Measurements from ENCODE around the gene ATRN. TPM values are rescaled to one million over a fixed set of nuclear protein-coding genes. Genes with fewer than 3 reads are reported as not detected.

ATRN gene
- total RNA-seq, 1 donor from 2014 or later: 30.6 TPM

GRCh38 chr20:3621111-3621510, 150.3 kb downstream of the ATRN start:
- no peak for TF ChIP-seq CTCF (IDR thresholded peaks at IDR 0.05; ENCODE audit: insufficient read depth, low read length, poor library complexity, severe bottlenecking)
- H3K36me3 ChIP-seq (ENCODE audit: control insufficient read depth, insufficient read depth, low read length): peaks cover 1% of the 10 kb centered on the region
- H3K4me3 ChIP-seq (ENCODE audit: low read depth, low read length): no peak overlapping the region
- no peaks in the 10 kb centered on the region for H3K27me3 ChIP-seq (ENCODE audit: control insufficient read depth, insufficient read depth, low read length)
- no peak for DNase-seq (ENCODE audit: low read depth)

- DNase-seq (ENCODE audit: low read depth): no peak
- Histone ChIP-seq H3K4me3 (ENCODE audit: low read depth, low read length) (no peak overlapping the region), H3K36me3 (ENCODE audit: control insufficient read depth, insufficient read depth, low read length) (peaks cover 1% of the 10 kb centered on the region), H3K27me3 (ENCODE audit: control insufficient read depth, insufficient read depth, low read length) (no peaks in the 10 kb centered on the region)
- no peak for TF ChIP-seq CTCF (IDR thresholded peaks at IDR 0.05; ENCODE audit: insufficient read depth, low read length, poor library complexity, severe bottlenecking)
These were observed 151.6 kb downstream of the ATRN start for GRCh38 chr20:3622406-3622805.

- no peaks in the 10 kb centered on the region for H3K27me3 ChIP-seq (ENCODE audit: control insufficient read depth, insufficient read depth, low read length)
- DNase-seq (ENCODE audit: low read depth): no peak
- TF ChIP-seq CTCF (IDR thresholded peaks at IDR 0.05; ENCODE audit: insufficient read depth, low read length, poor library complexity, severe bottlenecking): no peak
- H3K4me3 ChIP-seq (ENCODE audit: low read depth, low read length): no peak overlapping the region
- H3K36me3 ChIP-seq (ENCODE audit: control insufficient read depth, insufficient read depth, low read length): no peaks in the 10 kb centered on the region
These were observed 156.7 kb downstream of the ATRN start for GRCh38 chr20:3627476-3627875.

GRCh38 chr20:3628502-3629314, 157.9 kb downstream of the ATRN start:
- H3K4me3 ChIP-seq (ENCODE audit: low read depth, low read length): no peak overlapping the region
- no peaks in the 10 kb centered on the region for H3K27me3 ChIP-seq (ENCODE audit: control insufficient read depth, insufficient read depth, low read length)
- H3K36me3 ChIP-seq (ENCODE audit: control insufficient read depth, insufficient read depth, low read length): no peaks in the 10 kb centered on the region
- DNase-seq (ENCODE audit: low read depth): no peak
- TF ChIP-seq CTCF (IDR thresholded peaks at IDR 0.05; ENCODE audit: insufficient read depth, low read length, poor library complexity, severe bottlenecking): no peak

- Histone ChIP-seq H3K27me3 (ENCODE audit: control insufficient read depth, insufficient read depth, low read length) (no peaks in the 10 kb centered on the region), H3K36me3 (ENCODE audit: control insufficient read depth, insufficient read depth, low read length) (no peaks in the 10 kb centered on the region), H3K4me3 (ENCODE audit: low read depth, low read length) (no peak overlapping the region)
- DNase-seq (ENCODE audit: low read depth): no peak
- TF ChIP-seq CTCF (IDR thresholded peaks at IDR 0.05; ENCODE audit: insufficient read depth, low read length, poor library complexity, severe bottlenecking): no peak
These were observed 159.1 kb downstream of the ATRN start for GRCh38 chr20:3629893-3630292.

GRCh38 chr20:3630429-3630828, 159.6 kb downstream of the ATRN start:
- Histone ChIP-seq H3K27me3 (ENCODE audit: control insufficient read depth, insufficient read depth, low read length) (no peaks in the 10 kb centered on the region), H3K4me3 (ENCODE audit: low read depth, low read length) (no peak overlapping the region), H3K36me3 (ENCODE audit: control insufficient read depth, insufficient read depth, low read length) (no peaks in the 10 kb centered on the region)
- no peak for DNase-seq (ENCODE audit: low read depth)
- no peak for TF ChIP-seq CTCF (IDR thresholded peaks at IDR 0.05; ENCODE audit: insufficient read depth, low read length, poor library complexity, severe bottlenecking)

Measured in kidney epithelial cell (primary cell).